Activated CD4-positive, alpha-beta T cell treated with anti-CD3 and anti-CD28 coated beads for 36 hours (primary cell): Measurements from ENCODE around the gene SMAD7. TPM values are rescaled to one million over a fixed set of nuclear protein-coding genes. Genes with fewer than 3 reads are reported as not detected.

ENCODE experiments used
- ATAC-seq: fragments of 200-7000 bp; cut with Tn5 transposase; one replicate; pipeline ENCODE4 v1.10.0; 2021; ENCODE audit warnings: mild to moderate bottlenecking, moderate library complexity
- CTCF ChIA-PET: fragments of 350-600 bp; sonication (Branson Sonifier 250); formaldehyde crosslinking; loops from one replicate; lab custom pipeline; 2021; ENCODE audit warnings: antibody characterized with exemption; lab: Charles Lee
- POLR2A ChIA-PET: fragments of 350-600 bp; sonication (Branson Sonifier 250); formaldehyde crosslinking; loops from one replicate; lab custom pipeline; 2021; ENCODE audit warnings: antibody characterized with exemption, inconsistent platforms; lab: Charles Lee
- DNase-seq: peaks from one replicate; pipeline ENCODE4 v3.0.0-alpha.2; 2020
- H3K27ac Mint-ChIP-seq: one replicate; pipeline ENCODE4 v1.8.0; 2021; ENCODE audit warnings: mixed read lengths
- H3K27me3 Mint-ChIP-seq: one replicate; pipeline ENCODE4 v1.8.0; 2021; ENCODE audit warnings: mixed read lengths
- H3K36me3 Mint-ChIP-seq: one replicate; pipeline ENCODE4 v1.8.0; 2021; ENCODE audit warnings: low read depth, mixed read lengths
- H3K4me1 Mint-ChIP-seq: one replicate; pipeline ENCODE4 v1.8.0; 2021; ENCODE audit warnings: mixed read lengths
- H3K4me3 Mint-ChIP-seq: one replicate; pipeline ENCODE4 v1.8.0; 2021; ENCODE audit warnings: mild to moderate bottlenecking, moderate library complexity, mixed read lengths
- H3K9me3 Mint-ChIP-seq: one replicate; pipeline ENCODE4 v1.8.0; 2021; ENCODE audit warnings: low read depth, mixed read lengths
- intact Hi-C, 2 experiments: fragments of 100-400 bp; cut with DNase I in 1 of 2; cut with micrococcal nuclease in 1 of 2; formaldehyde crosslinking; loops; one replicate each; pipeline versions ENCODE4 v1.14.2 to v1.15.1; 2022 to 2024; cut with DNase I, micrococcal nuclease
- total RNA-seq, 2 experiments: library from RNA; stranded (reverse); gene quantifications; one replicate each; pipeline ENCODE4 v1.2.3, GENCODE V29; 2021

SMAD7 gene, protein sequence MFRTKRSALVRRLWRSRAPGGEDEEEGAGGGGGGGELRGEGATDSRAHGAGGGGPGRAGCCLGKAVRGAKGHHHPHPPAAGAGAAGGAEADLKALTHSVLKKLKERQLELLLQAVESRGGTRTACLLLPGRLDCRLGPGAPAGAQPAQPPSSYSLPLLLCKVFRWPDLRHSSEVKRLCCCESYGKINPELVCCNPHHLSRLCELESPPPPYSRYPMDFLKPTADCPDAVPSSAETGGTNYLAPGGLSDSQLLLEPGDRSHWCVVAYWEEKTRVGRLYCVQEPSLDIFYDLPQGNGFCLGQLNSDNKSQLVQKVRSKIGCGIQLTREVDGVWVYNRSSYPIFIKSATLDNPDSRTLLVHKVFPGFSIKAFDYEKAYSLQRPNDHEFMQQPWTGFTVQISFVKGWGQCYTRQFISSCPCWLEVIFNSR
- 1 to 10 TPM; 7.2 to 9.3 TPM for total RNA-seq

DNA sequence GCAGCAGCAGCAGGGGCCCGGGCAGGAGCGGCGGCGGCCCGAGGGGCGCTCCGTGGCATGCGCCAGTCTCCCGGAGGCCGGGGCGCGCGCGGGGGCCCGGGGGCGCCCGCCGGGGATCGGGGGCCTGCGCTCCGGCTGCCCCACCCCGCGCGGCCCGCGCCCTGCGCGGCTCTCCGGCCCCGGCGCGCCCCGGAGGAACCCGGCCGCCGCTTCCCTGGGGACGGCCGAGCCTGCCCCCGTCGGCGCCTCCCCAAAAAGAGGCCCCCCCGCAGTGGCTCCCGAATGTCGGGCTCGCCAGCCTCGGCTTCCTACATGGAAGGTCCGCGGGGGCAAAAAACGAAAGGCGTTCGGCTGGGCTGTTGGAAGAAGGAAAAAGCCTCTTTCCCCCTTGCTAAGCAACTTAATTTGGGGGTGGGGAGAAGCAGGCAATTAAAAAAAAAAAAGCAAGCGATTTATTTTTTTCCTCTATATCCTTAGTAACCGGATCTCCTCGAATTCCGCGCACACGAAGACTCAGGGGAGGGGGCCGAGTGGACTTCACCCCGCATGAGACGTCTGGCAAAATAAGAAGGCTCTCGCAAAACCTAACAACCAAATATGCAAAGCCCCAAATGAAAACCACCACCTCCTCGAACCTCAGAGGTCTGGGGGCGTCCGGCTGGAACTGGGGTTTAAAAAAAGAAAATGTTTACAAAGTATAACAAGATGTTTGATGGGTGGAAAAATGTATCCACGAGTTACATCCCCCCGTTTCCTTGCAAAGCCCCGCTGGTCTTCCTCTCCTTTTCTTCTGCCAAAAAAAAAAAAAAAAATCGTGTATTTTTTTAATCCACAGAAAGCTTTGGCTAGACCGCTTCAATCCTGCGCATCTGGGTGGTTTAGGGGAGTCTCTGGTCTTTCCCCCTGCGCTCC is at the start of gene SMAD7:
Gene SMAD7, minus strand, starts transcription at position 430 of the 912 bp plus-strand sequence. CDS start 541 bp downstream, outside the sequence.
- ChIA-PET CTCF (no interaction called here), POLR2A (no interaction called here)
- Mint-ChIP-seq H3K4me1 (peaks cover 43% of the 10 kb centered on the region), H3K27ac (peak within 1 kb of the TSS; percentile 73), H3K36me3 (peaks cover 22% of the 10 kb centered on the region), H3K9me3 (no peaks in the 10 kb centered on the region), H3K4me3 (peak within 1 kb of the TSS; percentile 97), H3K27me3 (no peaks in the 10 kb centered on the region)
- ATAC-seq (no peak), DNase-seq (no peak)
- intact Hi-C loops, result loop anchor here in 1 of 2 experiments (1.0 to 10.0 kb wide), 6 partner anchors 116 to 1334 kb away; partner anchors contain the start of genes ACAA2, CXXC1, MBD1 and SMAD2

DNA sequence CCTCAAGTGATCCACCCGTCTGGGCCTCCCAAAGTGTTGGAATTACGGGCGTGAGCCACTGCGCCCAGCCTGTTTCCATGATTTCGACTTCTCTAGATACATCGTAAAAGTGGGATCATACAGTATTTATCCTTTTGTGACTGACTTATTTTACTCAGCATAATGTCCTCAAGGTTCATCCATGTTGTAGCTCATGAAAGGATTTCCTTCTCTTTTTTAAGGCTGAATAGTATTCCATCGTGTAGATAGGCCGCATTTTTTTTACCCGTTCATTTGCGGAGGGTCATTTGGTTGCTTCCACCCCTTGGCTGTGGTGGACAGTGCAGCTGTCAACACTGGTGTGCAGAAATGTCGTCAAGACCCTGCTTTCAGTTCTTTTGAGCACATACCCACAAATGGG is 48.8 kb upstream of the SMAD7 start:
- DNase-seq (no peak), ATAC-seq (no peak)
- intact Hi-C loops, result loop anchor here in 1 of 2 experiments (5.0 kb wide), 1 partner anchor 222 kb away; no protein-coding TSS in a partner anchor
- Mint-ChIP-seq H3K27ac (no peak overlapping the region), H3K9me3 (no peaks in the 10 kb centered on the region), H3K36me3 (no peaks in the 10 kb centered on the region), H3K4me3 (no peak overlapping the region), H3K4me1 (peaks cover 17% of the 10 kb centered on the region), H3K27me3 (peaks cover 1% of the 10 kb centered on the region)
- POLR2A ChIA-PET, result no interaction called here
- CTCF ChIA-PET, result interaction anchor here (1.3 kb wide), 1 partner anchor 42 kb away, joined by 3 read pairs; no protein-coding TSS in a partner anchor

DNA sequence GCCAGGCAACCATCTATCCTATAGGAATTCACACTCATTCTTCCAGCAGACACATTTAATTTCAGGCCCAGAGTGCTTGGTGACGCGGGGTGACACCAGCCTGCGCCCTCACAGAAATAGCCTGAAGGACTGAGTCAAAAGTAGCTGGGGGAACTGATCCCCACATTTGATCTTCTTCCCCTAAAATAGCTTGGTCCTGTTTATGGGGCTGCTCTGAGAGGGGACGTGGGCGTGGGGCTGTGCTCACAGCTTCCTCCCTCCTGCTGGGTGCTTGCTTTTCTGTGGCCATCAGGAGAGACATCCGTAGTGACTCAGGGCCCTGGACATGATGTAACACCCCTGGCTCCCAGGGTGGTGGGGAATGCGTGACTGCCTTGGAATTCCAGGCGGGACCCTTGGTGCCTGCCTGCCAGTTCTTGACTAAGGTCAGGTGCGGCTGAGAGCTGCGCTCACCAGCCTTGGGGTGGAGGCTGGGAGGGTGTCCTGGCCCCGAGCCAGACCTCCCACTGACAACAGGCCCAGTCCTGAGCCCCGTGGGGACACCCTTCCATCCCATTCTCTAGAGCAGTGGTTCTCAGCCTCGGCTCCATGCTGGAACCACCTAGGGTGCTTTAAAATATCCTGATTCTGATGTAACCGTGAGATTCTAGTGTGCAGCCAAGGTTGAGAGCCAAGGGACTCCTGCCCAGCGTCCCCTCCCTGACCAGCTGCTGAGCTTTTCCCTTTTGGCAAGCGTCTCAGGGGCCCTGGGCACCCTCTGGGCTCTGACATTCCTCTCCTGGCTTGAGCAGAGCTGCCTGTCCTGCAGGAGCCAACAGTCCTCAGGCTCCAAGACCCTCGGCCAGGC is 47.4 kb upstream of the SMAD7 start:
- POLR2A ChIA-PET, result no interaction called here
- CTCF ChIA-PET, result no interaction called here
- H3K27ac Mint-ChIP-seq, result no peak overlapping the region

DNA sequence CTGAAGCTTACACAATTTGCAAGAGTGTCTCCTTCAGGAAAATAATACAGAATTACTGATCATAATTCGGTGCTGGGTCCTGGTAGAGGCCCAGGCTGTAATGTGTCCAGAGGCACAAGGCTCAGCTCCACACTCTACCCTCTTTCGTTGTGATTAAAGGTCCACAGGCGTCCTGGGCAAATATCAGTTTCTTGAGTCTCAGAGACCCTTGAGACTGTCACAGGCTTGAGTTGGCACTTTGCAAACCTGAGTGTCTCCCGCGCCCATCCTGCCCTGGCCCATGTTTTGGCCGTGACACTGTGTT is 46.9 kb upstream of the SMAD7 start:
- ATAC-seq (no peak), DNase-seq (no peak)
- peaks cover 1% of the 10 kb centered on the region for H3K27me3 Mint-ChIP-seq
- no peak overlapping the region for H3K27ac Mint-ChIP-seq
- ChIA-PET POLR2A (no interaction called here), CTCF (no interaction called here)
- H3K4me1 Mint-ChIP-seq, result peaks cover 17% of the 10 kb centered on the region
- no peaks in the 10 kb centered on the region for H3K9me3 Mint-ChIP-seq
- intact Hi-C loops, result loop anchor here in 1 of 2 experiments (5.0 kb wide), 1 partner anchor 220 kb away; no protein-coding TSS in a partner anchor
- H3K4me3 Mint-ChIP-seq, result no peak overlapping the region
- H3K36me3 Mint-ChIP-seq, result no peaks in the 10 kb centered on the region

More for the DNA sequence above, 47.4 kb upstream of the SMAD7 start:
- ATAC-seq, result no peak
- no peaks in the 10 kb centered on the region for H3K9me3 Mint-ChIP-seq
- no peak for DNase-seq
- intact Hi-C loops, result loop anchor here in 1 of 2 experiments (5.0 kb wide), 1 partner anchor 221 kb away; no protein-coding TSS in a partner anchor
- H3K36me3 Mint-ChIP-seq, result no peaks in the 10 kb centered on the region
- peaks cover 1% of the 10 kb centered on the region for H3K27me3 Mint-ChIP-seq
- no peak overlapping the region for H3K4me3 Mint-ChIP-seq
- peaks cover 17% of the 10 kb centered on the region for H3K4me1 Mint-ChIP-seq

DNA sequence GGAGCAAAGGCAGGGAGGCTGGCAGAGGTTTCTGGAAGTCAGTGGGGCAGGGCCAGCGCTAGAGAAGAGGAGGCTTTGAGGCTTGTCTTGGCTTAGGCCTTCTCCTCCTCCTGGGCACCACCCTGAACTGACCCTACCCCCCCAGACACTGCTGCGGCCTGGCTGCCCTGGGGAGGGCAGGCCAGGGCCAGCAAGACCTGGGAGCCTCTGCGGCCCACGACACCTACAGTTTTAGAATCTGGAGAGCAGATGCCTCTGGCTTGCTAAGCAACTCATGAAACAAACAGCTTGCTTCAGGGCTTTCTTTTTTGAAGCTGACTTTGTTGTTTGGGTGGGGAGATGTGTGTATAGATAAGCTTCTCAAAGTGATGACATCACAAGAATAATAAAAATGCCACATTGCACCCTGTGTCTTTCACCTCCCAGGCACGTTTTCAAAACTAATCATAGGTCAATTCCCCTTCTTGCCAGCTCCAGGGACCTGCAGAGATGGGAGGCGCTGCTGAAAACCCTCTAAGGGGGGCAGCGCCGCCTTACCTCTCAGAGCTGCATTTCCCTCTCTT is 46.2 kb upstream of the SMAD7 start:
- ChIA-PET POLR2A (no interaction called here), CTCF (no interaction called here)
- ATAC-seq, result peak; percentile 39
- intact Hi-C loops, result loop anchor here in 1 of 2 experiments (5.0 kb wide), 1 partner anchor 220 kb away; no protein-coding TSS in a partner anchor
- Mint-ChIP-seq H3K4me1 (peaks cover 17% of the 10 kb centered on the region), H3K27me3 (peaks cover 1% of the 10 kb centered on the region), H3K36me3 (no peaks in the 10 kb centered on the region), H3K4me3 (no peak overlapping the region), H3K9me3 (no peaks in the 10 kb centered on the region), H3K27ac (no peak overlapping the region)
- DNase-seq, result no peak

DNA sequence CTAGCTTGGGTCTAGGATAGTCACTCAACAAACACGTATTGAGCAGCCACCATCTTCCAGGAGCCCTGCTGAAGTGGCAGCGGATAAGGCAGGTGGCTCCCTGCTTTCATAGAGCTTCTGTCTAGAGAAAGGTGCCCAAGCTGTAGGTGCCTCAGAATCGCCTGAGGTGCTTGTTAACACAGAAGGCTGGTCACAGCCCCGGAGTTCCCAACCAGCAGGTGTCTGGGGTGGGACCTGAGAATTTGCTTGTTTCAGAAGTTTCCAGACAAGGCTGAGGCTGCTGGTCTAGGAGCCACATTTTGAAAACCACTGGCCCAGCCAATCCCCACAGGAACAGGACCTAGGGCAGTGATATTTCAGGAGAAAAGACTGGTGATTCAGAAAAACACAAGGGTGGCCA is 45.3 kb upstream of the SMAD7 start:
- H3K27me3 Mint-ChIP-seq, result no peaks in the 10 kb centered on the region

DNA sequence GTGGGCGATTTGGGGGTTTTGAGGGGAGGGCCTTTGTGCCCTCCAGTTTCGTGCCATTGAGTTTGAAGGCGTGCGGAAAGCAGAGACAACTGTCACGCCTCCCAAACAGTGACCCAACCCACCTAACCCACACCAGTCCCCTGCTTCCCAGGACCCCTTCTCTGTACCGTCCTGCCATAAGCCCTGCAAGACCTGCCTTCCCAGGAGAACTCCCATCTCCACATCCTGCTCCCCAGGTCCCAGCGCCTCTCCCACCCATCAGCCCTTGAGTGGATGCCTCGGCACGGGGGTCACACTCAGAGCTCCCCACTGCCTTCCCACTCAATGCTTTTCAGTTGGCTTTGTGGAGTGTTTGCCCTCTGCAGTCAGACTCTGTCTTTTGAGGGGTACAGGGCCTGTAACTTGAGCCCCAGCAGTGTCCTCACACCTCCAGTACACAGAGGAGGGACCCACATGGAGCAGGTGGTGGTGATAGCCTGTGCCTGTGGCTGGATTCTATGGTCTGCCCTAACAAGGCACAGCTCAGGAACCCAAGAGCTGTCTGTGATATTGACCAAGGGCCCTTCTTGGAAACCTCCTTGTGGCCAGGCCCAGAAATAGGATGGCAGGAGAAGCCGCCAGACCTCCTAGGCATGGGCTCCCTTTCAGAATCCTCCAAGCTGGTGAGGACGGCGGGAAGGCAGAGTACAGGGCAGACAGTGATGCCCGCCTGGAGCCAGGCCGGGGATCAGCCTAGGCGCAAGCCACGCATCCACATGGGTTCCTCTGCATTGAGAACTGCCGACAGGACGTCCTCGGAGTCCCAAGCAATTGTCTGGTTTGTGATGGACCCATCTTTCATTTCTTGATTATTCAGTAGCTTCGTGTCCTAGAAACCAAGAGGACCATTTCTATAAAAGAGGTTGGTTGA is 44.4 kb upstream of the SMAD7 start:
- Mint-ChIP-seq H3K36me3 (no peaks in the 10 kb centered on the region), H3K27ac (no peak overlapping the region), H3K4me1 (peaks cover 17% of the 10 kb centered on the region), H3K4me3 (no peak overlapping the region), H3K9me3 (no peaks in the 10 kb centered on the region), H3K27me3 (no peaks in the 10 kb centered on the region)
- intact Hi-C loops, result loop anchor here in 1 of 2 experiments (5.0 kb wide), 1 partner anchor 218 kb away; no protein-coding TSS in a partner anchor
- ChIA-PET CTCF (interaction anchor here (0.6 to 0.8 kb wide), 5 partner anchors 10 to 653 kb away, joined by 3 to 4 read pairs (median 4); no protein-coding TSS in a partner anchor), POLR2A (no interaction called here)
- DNase-seq (no peak), ATAC-seq (no peak)

More for the DNA sequence above, 45.3 kb upstream of the SMAD7 start:
- Mint-ChIP-seq H3K36me3 (no peaks in the 10 kb centered on the region), H3K27ac (no peak overlapping the region), H3K4me3 (no peak overlapping the region), H3K4me1 (peaks cover 17% of the 10 kb centered on the region), H3K9me3 (no peaks in the 10 kb centered on the region)
- DNase-seq (no peak), ATAC-seq (no peak)
- POLR2A ChIA-PET, result interaction anchor here (0.6 kb wide), 1 partner anchor 540 kb away, joined by 6 read pairs; no protein-coding TSS in a partner anchor
- CTCF ChIA-PET, result interaction anchor here (0.8 kb wide), 3 partner anchors 11 to 451 kb away, joined by 3 to 4 read pairs (median 4); no protein-coding TSS in a partner anchor
- intact Hi-C loops, result loop anchor here in 1 of 2 experiments (5.0 kb wide), 1 partner anchor 219 kb away; no protein-coding TSS in a partner anchor

DNA sequence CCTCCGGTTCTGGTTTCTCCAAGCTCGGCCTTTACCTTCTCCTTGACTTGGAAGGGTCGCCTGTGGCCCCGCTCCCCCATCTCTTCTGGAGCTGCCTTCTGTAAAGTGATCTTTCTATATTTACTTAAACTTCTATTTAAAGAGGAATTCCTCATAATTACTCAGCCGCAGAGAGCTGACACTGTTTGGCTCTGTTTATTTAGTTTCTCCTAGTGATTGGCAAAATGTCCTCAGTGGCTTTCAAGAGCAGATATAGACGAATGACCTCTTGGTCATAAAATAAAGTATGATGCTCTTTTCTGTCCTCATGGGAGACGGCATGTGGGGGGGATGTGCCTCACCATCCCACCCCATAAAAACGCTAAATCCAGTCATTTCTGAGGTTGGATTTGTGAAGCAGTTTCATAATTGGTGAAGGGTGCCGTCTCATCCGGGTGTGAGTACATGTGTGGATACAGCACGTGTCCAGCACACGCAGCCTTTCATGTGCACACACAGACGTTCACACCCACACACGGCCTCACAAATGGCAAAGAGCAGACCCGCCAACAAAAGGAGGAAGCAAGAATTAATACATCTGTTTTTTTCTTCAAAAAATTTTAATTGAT is 43.4 kb upstream of the SMAD7 start:
- DNase-seq, result no peak
- H3K27me3 Mint-ChIP-seq, result no peaks in the 10 kb centered on the region
- no peak overlapping the region for H3K4me3 Mint-ChIP-seq
- ATAC-seq, result no peak
- H3K36me3 Mint-ChIP-seq, result no peaks in the 10 kb centered on the region
- ChIA-PET CTCF (interaction anchor here (0.8 kb wide), 1 partner anchor 11 kb away, joined by 5 read pairs; no protein-coding TSS in a partner anchor), POLR2A (no interaction called here)
- H3K9me3 Mint-ChIP-seq, result no peaks in the 10 kb centered on the region
- H3K27ac Mint-ChIP-seq, result no peak overlapping the region
- peaks cover 17% of the 10 kb centered on the region for H3K4me1 Mint-ChIP-seq
- intact Hi-C loops, result no loop called here

DNA sequence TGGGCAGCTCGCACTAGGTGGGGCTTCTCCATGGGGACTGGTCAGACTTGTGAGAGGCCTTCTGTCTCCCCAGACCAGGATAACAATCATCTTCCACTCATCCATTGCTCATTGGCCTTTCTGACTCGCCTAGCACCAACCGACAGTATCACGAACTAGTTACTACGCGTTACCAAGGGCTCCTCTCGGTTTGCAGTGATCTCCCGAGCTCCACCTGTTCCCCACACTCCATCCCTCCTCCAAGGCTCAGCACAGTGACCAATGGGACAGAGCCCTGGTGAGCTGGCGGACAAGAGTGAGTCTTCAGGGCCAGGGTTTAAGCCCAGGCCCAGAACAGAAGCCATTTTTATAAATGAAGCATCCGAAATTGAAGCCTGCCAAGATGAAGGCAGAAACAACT is 42.8 kb upstream of the SMAD7 start:
- intact Hi-C loops, result no loop called here
- Mint-ChIP-seq H3K4me3 (no peak overlapping the region), H3K27me3 (no peaks in the 10 kb centered on the region), H3K9me3 (no peaks in the 10 kb centered on the region), H3K4me1 (peaks cover 17% of the 10 kb centered on the region), H3K36me3 (no peaks in the 10 kb centered on the region), H3K27ac (no peak overlapping the region)
- POLR2A ChIA-PET, result no interaction called here
- DNase-seq (no peak), ATAC-seq (no peak)
- CTCF ChIA-PET, result interaction anchor here (0.8 kb wide), 1 partner anchor 11 kb away, joined by 5 read pairs; no protein-coding TSS in a partner anchor
